HCT116 (cell line): ENCODE measurements around the gene RNF220. TPM values are rescaled to one million over a fixed set of nuclear protein-coding genes. Genes with fewer than 3 reads are reported as not detected.

Experiments
- ATAC-seq: fragments of 200-7000 bp; cut with Tn5 transposase; 2 replicates; pipeline ENCODE4 v1.9.1; 2020; ENCODE audit warnings: mild to moderate bottlenecking, moderate library complexity
- BruUV-seq: library from RNA; stranded (reverse); fragments of 400-500 nt; replicated peaks from 2 replicates; lab custom pipeline; 2021; lab: Mats Ljungman, UMichigan
- CTCF ChIA-PET: fragments of 300-600 bp; sonication (Branson Sonifier 250); formaldehyde crosslinking; loops from one replicate; lab custom pipeline; 2021; ENCODE audit warnings: antibody characterized with exemption; lab: Charles Lee
- POLR2A ChIA-PET: fragments of 300-600, 350-600 bp; sonication (Branson Sonifier 250); formaldehyde crosslinking; loops from one replicate; lab custom pipeline; 2021; ENCODE audit warnings: antibody characterized with exemption; lab: Charles Lee
- RAD21 ChIA-PET, 2 experiments: fragments of 300-600 bp; sonication (Branson Sonifier 250); formaldehyde crosslinking; loops; one replicate each; lab custom pipeline; 2023; ENCODE audit warnings: low total read pairs in 2 of 2; ENCODE audit not compliant: uncharacterized antibody in 2 of 2, unreplicated experiment in 2 of 2, low non-redundant PET in 1 of 2; lab: Charles Lee
- DNase-seq: peaks from one replicate; pipeline ENCODE4 v3.0.0-alpha.2; 2010; ENCODE audit warnings: low read depth, low spot score
- H2AFZ ChIP-seq: fragments of 200-600 bp; shearing (Covaris generic), sonication (generic); 2 replicates; pipeline ENCODE4 v1.6.1; 2017; ENCODE audit warnings: low read depth, mixed run types, mixed read lengths, antibody characterized with exemption, low read length; ENCODE audit not compliant: poor library complexity, severe bottlenecking
- H3K27ac ChIP-seq: 2 replicates; pipeline ENCODE4 v1.5.1; 2012; ENCODE audit warnings: low read depth, low read length
- H3K27me3 ChIP-seq: fragments of 200-600 bp; sonication (generic); 2 replicates; pipeline ENCODE4 v1.6.1; 2016; ENCODE audit warnings: mixed run types, low read length, mixed read lengths; ENCODE audit not compliant: insufficient read depth
- H3K36me3 ChIP-seq, 2 experiments: fragments of 200-500 bp in 1 of 2; fragments of 200-600 bp in 1 of 2; sonication (Bioruptor generic) in 1 of 2; sonication (generic) in 1 of 2; 2 replicates each; pipeline versions ENCODE4 v1.5.1 to v1.6.1; 2014 to 2016; ENCODE audit warnings: low read length in 2 of 2, inconsistent platforms in 1 of 2, mixed read lengths in 1 of 2, mixed run types in 1 of 2; ENCODE audit not compliant: insufficient read depth in 2 of 2, control insufficient read depth in 1 of 2
- H3K4me1 ChIP-seq, 2 experiments: fragments of 200-600 bp in 1 of 2; sonication (generic) in 1 of 2; 2 replicates each; pipeline versions ENCODE4 v1.5.1 to v1.6.1; 2012 to 2017; ENCODE audit warnings: low read length in 2 of 2, inconsistent platforms in 1 of 2, mild to moderate bottlenecking in 1 of 2, mixed read lengths in 1 of 2, mixed run types in 1 of 2, moderate library complexity in 1 of 2; ENCODE audit not compliant: insufficient read depth in 2 of 2, control insufficient read depth in 1 of 2
- H3K4me2 ChIP-seq: fragments of 200-600 bp; sonication (generic); 2 replicates; pipeline ENCODE4 v1.6.1; 2017; ENCODE audit warnings: mixed run types, low read length, mixed read lengths
- H3K4me3 ChIP-seq, 2 experiments: fragments of 200-600 bp in 1 of 2; sonication (generic) in 1 of 2; replicated peaks in 1 of 2; 2 replicates each; pipeline ENCODE4 v1.5.1; 2011 to 2016; ENCODE audit warnings: low read length in 2 of 2, control low read depth in 1 of 2, low read depth in 1 of 2, mild to moderate bottlenecking in 1 of 2, mixed read lengths in 1 of 2, mixed run types in 1 of 2
- H3K79me2 ChIP-seq: fragments of 200-600 bp; sonication (generic); 2 replicates; pipeline ENCODE4 v1.6.1; 2017; ENCODE audit warnings: mild to moderate bottlenecking, mixed run types, low read length, moderate library complexity, mixed read lengths; ENCODE audit not compliant: insufficient read depth
- H3K9ac ChIP-seq: fragments of 200-600 bp; sonication (generic); 2 replicates; pipeline ENCODE4 v1.6.1; 2016; ENCODE audit warnings: low read length, mixed read lengths
- H3K9me2 ChIP-seq: fragments of 200-600 bp; sonication (generic), shearing (Covaris generic); 2 replicates; pipeline ENCODE4 v1.6.1; 2017; ENCODE audit warnings: mixed run types, mild to moderate bottlenecking, moderate library complexity; ENCODE audit not compliant: insufficient read depth
- H3K9me3 ChIP-seq, 2 experiments: fragments of 200-500 bp in 1 of 2; fragments of 200-600 bp in 1 of 2; sonication (Bioruptor generic) in 1 of 2; sonication (generic) in 1 of 2; 2 replicates each; pipeline ENCODE4 v1.6.1; 2014 to 2017; ENCODE audit warnings: low read length in 2 of 2, mixed read lengths in 2 of 2, inconsistent platforms in 1 of 2, low read depth in 1 of 2, mild to moderate bottlenecking in 1 of 2, mixed run types in 1 of 2, moderate library complexity in 1 of 2; ENCODE audit not compliant: control insufficient read depth in 1 of 2, insufficient read depth in 1 of 2
- H4K20me1 ChIP-seq: fragments of 200-600 bp; sonication (generic), shearing (Covaris generic); 2 replicates; pipeline ENCODE4 v1.6.1; 2017; ENCODE audit warnings: mixed run types, mild to moderate bottlenecking, moderate library complexity; ENCODE audit not compliant: insufficient read depth
- ELF1 ChIP-seq: IDR thresholded peaks from 2 replicates; pipeline ENCODE4 v1.6.1; 2012; ENCODE audit warnings: low read depth, borderline replicate concordance
- JUND ChIP-seq: IDR thresholded peaks from 2 replicates; pipeline ENCODE4 v1.6.1; 2012
- MAX ChIP-seq: IDR thresholded peaks from 2 replicates; pipeline ENCODE4 v1.6.1; 2012
- POLR2A ChIP-seq: IDR thresholded peaks from 2 replicates; pipeline ENCODE4 v1.7.0; 2011; ENCODE audit warnings: borderline replicate concordance; ENCODE audit not compliant: insufficient read depth, insufficient read length; ENCODE audit errors: extremely low read depth
- POLR2AphosphoS5 ChIP-seq: IDR thresholded peaks from 2 replicates; pipeline ENCODE4 v1.6.1; 2011; ENCODE audit warnings: mild to moderate bottlenecking, low read depth, low read length, moderate library complexity
- RAD21 ChIP-seq: IDR thresholded peaks from 2 replicates; pipeline ENCODE4 v1.6.1; 2012; ENCODE audit warnings: low read depth, mild to moderate bottlenecking
- SP1 ChIP-seq: IDR thresholded peaks from 2 replicates; pipeline ENCODE4 v1.6.1; 2012; ENCODE audit warnings: low read depth
- YY1 ChIP-seq: IDR thresholded peaks from 2 replicates; pipeline ENCODE4 v1.6.1; 2011; ENCODE audit warnings: low read length, low read depth, moderate library complexity, mild to moderate bottlenecking; ENCODE audit not compliant: insufficient replicate concordance; ENCODE audit errors: extremely low read depth
- ZBTB33 ChIP-seq: IDR thresholded peaks from 2 replicates; pipeline ENCODE4 v1.6.1; 2011; ENCODE audit warnings: mild to moderate bottlenecking, low read length, moderate library complexity; ENCODE audit not compliant: insufficient replicate concordance; ENCODE audit errors: extremely low read depth
- ZFX ChIP-seq: fragments of 450-650 bp; IDR thresholded peaks from 2 replicates; pipeline ENCODE4 v1.6.1; 2017
- intact Hi-C: fragments of 100-400 bp; cut with micrococcal nuclease; formaldehyde crosslinking; loops from 2 replicates; pipeline ENCODE4 v1.10.0; 2022
- total RNA-seq: library from RNA; stranded (reverse); gene quantifications from one replicate; pipeline ENCODE4 v1.2.1, GENCODE V29; 2021; ENCODE audit not compliant: unreplicated experiment
- TF ChIP-seq, protein P1 (sequence below): IDR thresholded peaks from 2 replicates; pipeline ENCODE4 v1.6.1; 2012
- TF ChIP-seq, protein P2 (sequence below): IDR thresholded peaks from 2 replicates; pipeline ENCODE4 v1.6.1; 2012; ENCODE audit warnings: low read depth

RNF220 gene
- total RNA-seq, 1 experiment from 2014 or later, result 84.5 TPM

DNA sequence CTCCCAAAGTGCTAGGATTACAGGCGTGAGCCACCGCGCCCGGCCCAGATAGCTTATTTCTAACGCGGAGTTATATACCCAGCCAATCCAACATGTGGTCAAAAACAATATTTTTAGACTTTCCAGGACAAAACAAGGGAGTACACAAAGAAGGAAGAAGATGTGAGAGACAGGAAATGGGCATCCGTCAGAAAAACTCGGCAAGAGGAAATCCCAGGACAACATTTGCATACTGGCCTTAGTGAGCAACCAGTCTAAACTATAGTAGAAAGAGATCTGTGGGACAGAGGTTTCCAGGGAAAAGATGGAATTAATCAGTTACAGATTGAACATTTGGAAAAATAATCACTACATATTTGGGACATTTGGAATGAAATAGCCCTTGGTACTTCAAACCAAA, 280.8 kb downstream of the RNF220 start:
- H3K9ac ChIP-seq, result no peak overlapping the region
- H3K9me2 ChIP-seq, result no peaks in the 10 kb centered on the region
- intact Hi-C loops, result no loop called here
- no peak overlapping the region for H2AFZ ChIP-seq
- H3K4me2 ChIP-seq, result no peak overlapping the region
- ChIA-PET POLR2A (interaction anchor here (0.5 kb wide), 1 partner anchor 18 kb away, joined by 3 read pairs; no protein-coding TSS in a partner anchor), RAD21 (no interaction called here), CTCF (no interaction called here)
- no peaks in the 10 kb centered on the region for H4K20me1 ChIP-seq
- no peaks in the 10 kb centered on the region for H3K79me2 ChIP-seq
- TF ChIP-seq POLR2A (no peak), ZBTB33 (no peak), SP1 (no peak), RAD21 (no peak), ELF1 (no peak), MAX (no peak), ZFX (no peak), JUND (no peak), POLR2AphosphoS5 (no peak), YY1 (no peak)
- TF ChIP-seq, protein P1, sequence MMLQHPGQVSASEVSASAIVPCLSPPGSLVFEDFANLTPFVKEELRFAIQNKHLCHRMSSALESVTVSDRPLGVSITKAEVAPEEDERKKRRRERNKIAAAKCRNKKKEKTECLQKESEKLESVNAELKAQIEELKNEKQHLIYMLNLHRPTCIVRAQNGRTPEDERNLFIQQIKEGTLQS, result no peak
- TF ChIP-seq, protein P2, sequence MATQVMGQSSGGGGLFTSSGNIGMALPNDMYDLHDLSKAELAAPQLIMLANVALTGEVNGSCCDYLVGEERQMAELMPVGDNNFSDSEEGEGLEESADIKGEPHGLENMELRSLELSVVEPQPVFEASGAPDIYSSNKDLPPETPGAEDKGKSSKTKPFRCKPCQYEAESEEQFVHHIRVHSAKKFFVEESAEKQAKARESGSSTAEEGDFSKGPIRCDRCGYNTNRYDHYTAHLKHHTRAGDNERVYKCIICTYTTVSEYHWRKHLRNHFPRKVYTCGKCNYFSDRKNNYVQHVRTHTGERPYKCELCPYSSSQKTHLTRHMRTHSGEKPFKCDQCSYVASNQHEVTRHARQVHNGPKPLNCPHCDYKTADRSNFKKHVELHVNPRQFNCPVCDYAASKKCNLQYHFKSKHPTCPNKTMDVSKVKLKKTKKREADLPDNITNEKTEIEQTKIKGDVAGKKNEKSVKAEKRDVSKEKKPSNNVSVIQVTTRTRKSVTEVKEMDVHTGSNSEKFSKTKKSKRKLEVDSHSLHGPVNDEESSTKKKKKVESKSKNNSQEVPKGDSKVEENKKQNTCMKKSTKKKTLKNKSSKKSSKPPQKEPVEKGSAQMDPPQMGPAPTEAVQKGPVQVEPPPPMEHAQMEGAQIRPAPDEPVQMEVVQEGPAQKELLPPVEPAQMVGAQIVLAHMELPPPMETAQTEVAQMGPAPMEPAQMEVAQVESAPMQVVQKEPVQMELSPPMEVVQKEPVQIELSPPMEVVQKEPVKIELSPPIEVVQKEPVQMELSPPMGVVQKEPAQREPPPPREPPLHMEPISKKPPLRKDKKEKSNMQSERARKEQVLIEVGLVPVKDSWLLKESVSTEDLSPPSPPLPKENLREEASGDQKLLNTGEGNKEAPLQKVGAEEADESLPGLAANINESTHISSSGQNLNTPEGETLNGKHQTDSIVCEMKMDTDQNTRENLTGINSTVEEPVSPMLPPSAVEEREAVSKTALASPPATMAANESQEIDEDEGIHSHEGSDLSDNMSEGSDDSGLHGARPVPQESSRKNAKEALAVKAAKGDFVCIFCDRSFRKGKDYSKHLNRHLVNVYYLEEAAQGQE, result no peak
- peaks cover 26 to 28% of the 10 kb centered on the region in 2 experiments for H3K4me1 ChIP-seq
- no peaks in the 10 kb centered on the region for H3K27me3 ChIP-seq
- DNase-seq (no peak), ATAC-seq (no peak)
- no peaks in the 10 kb centered on the region for H3K36me3 ChIP-seq
- no peak overlapping the region for H3K27ac ChIP-seq
- H3K4me3 ChIP-seq, result no peak overlapping the region
- H3K9me3 ChIP-seq, result no peaks in the 10 kb centered on the region
- BruUV-seq, result no TSS peak
